H1 (cell line): ENCODE measurements around the gene GOLGA1. TPM values are rescaled to one million over a fixed set of nuclear protein-coding genes. Genes with fewer than 3 reads are reported as not detected.

Experiments used
- BCL11A ChIP-seq, 2 experiments: IDR thresholded peaks; one replicate each; pipeline ENCODE4 v1.6.1; 2011; ENCODE audit warnings: low read depth in 2 of 2, low read length in 2 of 2, mild to moderate bottlenecking in 2 of 2
- BRCA1 ChIP-seq: IDR thresholded peaks from 2 replicates; pipeline ENCODE4 v1.6.1; 2012; ENCODE audit warnings: low read depth, low read length, improper control_type of control experiment
- CHD1 ChIP-seq: IDR thresholded peaks from 2 replicates; pipeline ENCODE4 v1.6.1; 2012; ENCODE audit warnings: low read depth, low read length, improper control_type of control experiment
- MAFK ChIP-seq: IDR thresholded peaks from 2 replicates; pipeline ENCODE4 v1.6.1; 2012; ENCODE audit warnings: low read depth, mild to moderate bottlenecking, improper control_type of control experiment, low read length
- NRF1 ChIP-seq: IDR thresholded peaks from 2 replicates; pipeline ENCODE4 v1.6.1; 2011; ENCODE audit warnings: mild to moderate bottlenecking, low read depth, low read length, improper control_type of control experiment
- POLR2A ChIP-seq, 2 experiments: IDR thresholded peaks; 1 replicate in 1 of 2; 2 replicates in 1 of 2; pipeline ENCODE4 v1.6.1; 2011; ENCODE audit warnings: low read depth in 2 of 2, low read length in 2 of 2, mild to moderate bottlenecking in 2 of 2; ENCODE audit errors: control extremely low read depth in 1 of 2
- POLR2AphosphoS5 ChIP-seq: IDR thresholded peaks from 2 replicates; pipeline ENCODE4 v1.6.1; 2011; ENCODE audit warnings: low read depth, low read length
- RXRA ChIP-seq: IDR thresholded peaks from 2 replicates; pipeline ENCODE4 v1.6.1; 2011; ENCODE audit warnings: low read depth, mild to moderate bottlenecking, low read length, moderate library complexity; ENCODE audit not compliant: insufficient read depth
- YY1 ChIP-seq: IDR thresholded peaks from 2 replicates; pipeline ENCODE4 v1.6.1; 2011; ENCODE audit warnings: low read depth, mild to moderate bottlenecking, low read length
- polyA plus RNA-seq, 7 experiments: library from polyadenylated mRNA; depleted of rRNA in 3 of 7; stranded (reverse) in 5 of 7; unstranded in 2 of 7; fragments of >200 nt in 5 of 7; fragments of 200-250 nt in 2 of 7; gene quantifications; 1 replicate in 5 of 7; 2 replicates in 1 of 7; 4 replicates in 1 of 7; pipeline versions ENCODE4 v1.2.1 to v1.2.3, GENCODE V29; 2011 to 2013; ENCODE audit warnings: missing spikeins in 2 of 7, mixed read lengths in 2 of 7
- total RNA-seq: library from RNA; stranded (reverse); fragmentation: NEBNext Ultra II Directional; extraction: Animal tissue kit (Norgen Biotek cat#: 25700); gene quantifications from 2 replicates; pipeline ENCODE4 v1.2.1, GENCODE V29; 2021

The GOLGA1 gene
- total and polyA plus RNA-seq, 2 of the 8 experiments (the other 6 are each of a cell fraction or from before 2014, with no cell fraction given): 4.8 to 6.5 TPM

GRCh38 chr9:124855944-124856765, 84.7 kb downstream of the GOLGA1 start (continued):
- TF ChIP-seq RXRA: no peak
- peak; percentile 47; the same call in 1 of the 2 replicates for TF ChIP-seq POLR2AphosphoS5
- TF ChIP-seq CHD1: no peak
- TF ChIP-seq BRCA1: no peak
- no peak for TF ChIP-seq MAFK
- TF ChIP-seq NRF1: no peak
- TF ChIP-seq POLR2A (IDR thresholded peaks at IDR 0.05; ENCODE audit: control extremely low read depth in 1 of 2, low read depth in 2 of 2, low read length in 2 of 2): peak in 1 of 2 experiments; percentile 76; a peak in 2 of 3 replicates
- TF ChIP-seq BCL11A (IDR thresholded peaks at IDR 0.05; ENCODE audit: low read depth in 2 of 2, low read length in 2 of 2): no peak
- no peak for TF ChIP-seq YY1
